Superior temporal gyrus (tissue), 1 donor: Measurements from ENCODE around the gene TMOD1.
"Not testable (repeated sequence)": the region's sequence is repeated elsewhere in the genome, so short reads cannot be mapped to it uniquely, and the experiment has no call there.

Source experiments
- DNase-seq: peaks from one replicate; pipeline ENCODE4 v3.0.0-alpha.2; 2016; ENCODE audit errors: extremely low spot score

The TMOD1 gene

DNA sequence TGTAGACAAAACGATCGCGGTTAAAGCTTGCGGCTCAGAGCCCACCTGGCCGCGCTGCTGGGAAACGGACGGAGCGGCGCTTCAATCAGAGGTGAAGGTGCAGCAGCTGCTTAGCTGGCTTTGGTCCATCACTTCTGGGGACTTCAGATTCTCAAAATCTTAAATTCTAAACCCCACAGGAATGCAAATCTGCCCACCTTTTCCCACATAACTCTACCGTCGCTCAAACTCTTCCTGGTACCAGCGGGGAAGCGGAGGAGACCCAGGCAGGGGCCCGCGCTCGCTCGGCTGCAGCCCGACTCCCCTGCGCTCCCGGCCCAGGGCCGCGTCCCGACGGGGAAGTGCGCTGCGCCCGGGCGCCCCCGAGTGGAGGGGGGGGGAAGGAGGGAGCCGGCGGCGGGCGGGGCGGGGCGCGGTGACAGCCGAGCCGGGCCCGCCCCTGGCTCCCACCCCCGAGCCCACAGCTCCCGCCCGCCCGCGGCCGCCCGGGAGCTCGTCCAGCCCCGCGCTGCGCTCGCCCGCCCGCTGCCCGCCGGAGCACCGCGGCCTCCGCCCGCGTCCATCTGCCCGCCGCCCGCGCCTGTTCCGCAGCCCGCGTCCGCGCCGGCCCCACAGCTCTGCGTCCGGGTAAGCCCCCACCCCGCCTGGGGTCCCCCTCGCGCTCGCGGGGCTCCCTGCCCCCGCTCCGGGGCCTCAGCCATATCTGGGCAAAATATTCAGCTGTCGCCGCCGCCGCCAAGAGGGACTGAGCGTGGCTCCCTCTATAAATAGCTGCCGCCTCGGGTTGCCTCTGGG is at the start of gene TMOD1:
TMOD1 (plus strand) TSS at position 490 of the 795 bp plus-strand sequence. CDS start 22,523 bp downstream, outside the sequence.
- DNase-seq, result peak; percentile 40

DNA sequence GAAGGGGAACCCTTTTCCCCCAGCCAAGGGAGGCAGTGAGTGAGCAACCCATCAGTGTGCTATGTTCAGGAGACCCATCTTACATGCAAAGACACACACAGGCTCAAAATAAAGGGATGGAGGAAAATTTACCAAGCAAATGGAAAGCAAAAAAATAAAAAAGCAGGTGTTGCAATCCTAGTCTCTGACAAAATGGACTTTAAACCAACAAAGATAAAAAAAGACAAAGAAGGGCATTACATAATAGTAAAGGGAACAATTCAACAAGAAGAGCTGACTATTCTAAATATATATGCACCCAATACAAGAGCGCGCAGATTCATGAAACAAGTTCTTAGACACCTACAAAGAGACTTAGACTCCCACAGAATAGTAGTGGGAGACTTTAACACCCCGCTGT is 47.9 kb upstream of the TMOD1 start:
- DNase-seq, result not testable (repeated sequence)

DNA sequence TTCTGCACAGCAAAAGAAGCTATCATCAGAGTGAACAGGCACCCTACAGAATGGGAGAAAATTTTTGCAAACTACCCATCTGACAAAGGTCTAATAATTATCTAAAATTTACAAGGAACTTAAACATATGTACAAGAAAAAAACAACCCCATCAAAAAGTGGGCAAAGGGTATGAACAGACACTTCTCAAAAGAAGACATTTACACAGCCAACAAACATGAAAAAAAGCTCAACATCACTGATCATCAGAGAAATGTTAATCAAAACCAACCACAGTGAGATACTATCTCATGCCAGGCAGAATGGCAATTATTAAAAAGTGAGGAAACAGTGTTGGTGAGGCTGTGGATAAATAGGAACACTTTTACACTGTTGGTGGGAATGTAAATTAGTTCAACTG is 44.6 kb upstream of the TMOD1 start:
- DNase-seq, result not testable (repeated sequence)

DNA sequence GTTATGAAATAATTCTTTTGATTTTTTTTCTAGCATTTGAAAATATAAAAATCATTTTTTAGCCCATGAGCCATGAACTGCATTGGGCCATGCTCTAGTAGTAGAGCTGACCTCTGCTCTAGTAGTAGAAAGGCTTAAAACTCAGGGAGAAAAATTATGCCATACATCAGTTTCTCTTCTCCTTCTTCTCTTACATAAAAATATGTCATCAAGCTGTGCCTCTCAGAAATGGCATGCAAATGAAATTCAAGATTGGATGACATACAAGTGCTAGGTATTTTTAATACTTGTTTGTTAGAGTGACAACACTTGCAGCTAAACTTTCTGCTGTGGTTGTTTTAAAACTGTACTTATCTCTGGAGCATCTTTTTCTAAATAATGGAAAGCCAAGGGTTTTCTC is 42.1 kb upstream of the TMOD1 start:
- no peak for DNase-seq

DNA sequence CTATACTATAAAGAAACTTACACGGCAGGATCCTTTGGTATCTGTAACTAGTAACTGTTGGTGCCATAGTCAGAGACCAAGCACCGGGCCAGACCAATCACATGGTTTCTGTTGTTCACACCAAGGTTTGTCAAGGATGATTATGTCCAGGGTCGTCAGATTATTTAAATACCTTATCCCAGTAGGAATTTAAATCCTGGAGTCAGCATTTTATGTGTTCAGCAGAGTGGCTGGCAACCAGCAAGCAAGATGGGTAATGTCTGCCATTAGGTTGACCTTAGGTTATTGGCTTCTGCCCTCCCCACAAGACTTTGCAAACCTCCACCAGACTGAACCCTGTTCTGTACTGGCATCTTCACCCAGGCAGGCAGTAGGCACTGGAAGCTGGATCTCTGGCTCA is 39.3 kb upstream of the TMOD1 start:
- DNase-seq, result no peak

DNA sequence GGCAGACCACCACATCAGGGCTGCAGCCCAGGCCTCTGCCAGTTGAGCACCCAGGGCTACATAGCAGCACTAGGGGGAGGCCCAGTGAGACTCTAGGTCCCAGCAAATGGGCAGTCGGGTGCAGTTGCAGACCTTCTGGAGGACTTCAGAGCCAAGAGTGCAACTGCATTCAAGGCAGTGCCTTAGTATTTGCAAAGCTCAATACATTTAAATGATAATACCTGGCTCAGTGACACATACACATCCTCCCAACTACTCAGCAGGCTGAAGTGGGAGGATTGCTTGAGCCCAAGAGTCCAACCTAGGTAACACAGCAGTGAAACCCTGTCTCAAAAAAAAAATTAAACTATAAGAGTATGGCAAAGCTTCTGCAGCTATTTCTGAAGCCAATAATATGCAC is 38.6 kb upstream of the TMOD1 start:
- no peak for DNase-seq

DNA sequence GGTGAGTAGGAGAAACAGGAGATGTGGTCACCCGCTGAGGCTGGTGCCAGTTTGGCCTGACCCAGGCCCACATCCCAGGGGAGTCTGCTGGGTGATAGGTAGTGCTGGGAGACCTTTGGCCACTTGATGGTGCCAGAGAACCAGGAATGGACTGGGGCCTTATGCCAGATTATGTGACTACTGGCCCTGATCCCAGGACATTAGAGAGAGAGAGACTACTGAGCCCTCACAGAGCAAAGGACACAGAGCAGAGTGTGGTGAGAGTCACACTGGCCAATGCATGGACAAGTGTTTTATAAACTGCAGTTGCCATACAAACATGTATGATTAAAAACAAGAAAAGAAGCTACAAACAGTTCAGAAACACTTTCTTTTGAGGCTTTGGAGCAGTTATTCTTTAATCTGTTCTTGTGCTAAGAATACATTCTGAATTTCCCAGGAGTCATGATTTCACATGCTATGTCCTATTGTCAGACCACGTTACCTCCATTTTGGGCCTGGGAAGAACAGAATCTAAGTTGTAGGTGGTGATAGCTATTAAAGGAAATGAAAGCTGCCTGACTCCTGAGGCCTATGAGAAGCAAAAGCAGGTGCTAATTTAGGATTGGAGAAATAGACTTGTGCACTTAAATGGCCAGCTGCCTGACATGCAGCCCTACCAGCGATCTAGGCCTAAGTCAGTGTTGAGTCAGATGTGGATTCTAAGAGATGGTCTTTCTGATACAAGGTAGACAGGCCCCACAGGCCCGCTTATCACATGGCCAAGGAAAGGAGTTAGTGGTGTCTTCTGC is 32.6 kb upstream of the TMOD1 start:
- peak; percentile 97 for DNase-seq

DNA sequence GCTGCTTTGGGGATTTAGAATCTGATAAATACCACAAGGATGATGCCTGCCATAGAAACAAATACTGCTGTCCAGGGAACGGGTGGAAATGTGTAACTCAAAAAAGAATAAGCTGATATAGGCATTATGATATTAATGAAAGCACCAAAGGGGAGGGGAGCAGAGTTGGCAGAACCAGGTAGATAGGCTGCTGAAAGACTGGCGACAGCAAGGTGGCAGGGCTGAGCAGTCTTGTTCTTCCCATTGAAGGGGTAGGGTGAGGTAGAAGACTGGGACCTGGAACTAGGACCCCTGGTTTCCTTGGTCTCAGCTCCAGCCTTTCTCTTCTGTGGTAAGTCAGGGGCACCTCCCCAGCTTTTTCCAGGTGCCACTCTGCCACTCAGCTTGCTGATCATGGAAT is 31.4 kb upstream of the TMOD1 start:
- DNase-seq, result no peak

DNA sequence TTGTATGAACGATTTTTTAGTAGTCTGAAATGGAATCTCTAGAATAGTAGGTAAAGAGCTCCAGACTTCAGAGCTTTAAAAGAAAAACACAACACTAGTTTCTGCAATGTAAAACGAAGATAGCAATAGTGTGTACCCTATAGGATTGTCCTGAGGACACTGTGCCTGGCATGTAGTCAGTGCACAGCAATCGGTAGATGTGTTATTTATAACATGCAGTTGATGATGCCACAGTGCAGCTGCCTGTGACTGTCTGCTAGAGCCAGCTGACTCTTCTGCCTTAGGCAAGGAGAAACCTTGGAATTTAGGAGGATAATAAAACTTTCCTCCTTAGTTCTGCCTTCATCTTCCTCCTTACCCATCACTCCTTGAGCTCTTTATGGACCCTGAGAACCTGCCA is 27.7 kb upstream of the TMOD1 start:
- DNase-seq, result peak; percentile 52

DNA sequence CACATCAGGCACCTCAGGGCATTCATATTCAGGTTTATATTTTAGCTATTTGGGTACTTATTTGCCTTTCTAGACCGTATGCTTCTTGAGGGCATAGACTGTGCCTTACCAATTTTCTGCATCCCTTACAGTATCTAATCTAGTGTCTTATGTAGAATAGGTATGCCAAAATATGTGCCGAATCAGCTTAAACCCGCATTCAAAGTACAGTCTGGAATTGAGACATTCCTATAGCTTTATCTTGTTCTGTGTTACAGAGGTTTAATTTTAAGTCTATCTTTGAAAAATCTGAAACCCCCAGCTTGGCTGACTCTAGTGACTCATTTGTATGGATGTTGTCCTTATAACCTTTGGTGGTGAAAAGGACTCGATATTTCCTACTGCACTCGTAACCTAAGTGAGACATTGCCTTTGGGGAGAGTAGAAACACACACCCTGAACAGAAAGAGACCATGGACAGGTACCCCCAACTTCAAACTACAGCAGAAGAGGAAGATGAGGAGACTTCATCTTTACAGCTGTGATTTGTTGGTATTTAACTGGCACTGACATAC is 27.0 kb upstream of the TMOD1 start:
- DNase-seq, result no peak

DNA sequence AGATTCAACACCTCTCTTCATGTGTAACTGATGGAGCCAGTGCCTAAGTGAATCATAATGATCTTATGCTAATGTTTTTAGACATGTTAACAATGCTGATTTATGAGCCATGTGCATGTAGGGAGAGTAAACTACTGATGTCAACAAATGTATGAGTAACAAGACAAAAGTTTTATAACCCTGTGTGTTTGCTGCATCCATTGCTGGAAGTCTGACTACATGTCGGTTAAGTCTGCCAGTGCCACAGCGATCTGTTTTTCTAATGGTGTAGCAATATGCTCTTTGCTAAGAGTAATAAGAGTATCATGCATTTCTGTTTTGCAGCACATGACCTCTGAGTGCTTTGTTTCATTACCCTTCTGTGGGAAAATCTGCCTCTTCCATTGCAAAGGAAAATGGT is 26.4 kb upstream of the TMOD1 start:
- no peak for DNase-seq

DNA sequence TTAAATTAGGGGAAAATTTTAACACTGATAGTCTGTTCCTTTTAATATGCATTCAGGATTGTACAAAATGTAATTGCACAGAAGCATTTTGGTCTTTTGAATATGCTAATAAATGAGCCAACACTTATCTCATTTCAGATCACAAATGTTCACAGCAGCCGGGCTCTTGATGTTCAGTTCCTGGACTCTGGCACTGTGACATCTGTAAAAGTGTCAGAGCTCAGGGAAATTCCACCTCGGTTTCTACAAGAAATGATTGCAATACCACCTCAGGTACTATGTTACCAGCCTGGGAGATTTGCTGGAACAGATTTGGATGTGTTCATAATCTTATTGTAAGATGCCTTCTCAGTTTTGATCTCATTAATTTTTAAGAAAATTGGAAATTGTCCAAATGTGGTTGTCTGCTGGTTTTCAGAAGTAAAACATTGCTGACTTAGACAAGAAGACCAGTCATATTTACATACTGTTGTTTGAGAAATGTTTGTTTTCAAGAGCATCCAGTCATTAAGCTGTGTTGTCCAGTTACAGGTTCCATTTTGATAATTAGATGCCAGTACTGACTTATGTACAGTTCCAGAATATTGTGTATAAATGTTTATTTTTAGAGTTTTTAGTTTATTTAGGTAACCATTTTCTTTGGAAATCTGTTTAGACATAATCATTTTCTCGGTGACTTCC is 23.0 kb upstream of the TMOD1 start:
- no peak for DNase-seq

DNA sequence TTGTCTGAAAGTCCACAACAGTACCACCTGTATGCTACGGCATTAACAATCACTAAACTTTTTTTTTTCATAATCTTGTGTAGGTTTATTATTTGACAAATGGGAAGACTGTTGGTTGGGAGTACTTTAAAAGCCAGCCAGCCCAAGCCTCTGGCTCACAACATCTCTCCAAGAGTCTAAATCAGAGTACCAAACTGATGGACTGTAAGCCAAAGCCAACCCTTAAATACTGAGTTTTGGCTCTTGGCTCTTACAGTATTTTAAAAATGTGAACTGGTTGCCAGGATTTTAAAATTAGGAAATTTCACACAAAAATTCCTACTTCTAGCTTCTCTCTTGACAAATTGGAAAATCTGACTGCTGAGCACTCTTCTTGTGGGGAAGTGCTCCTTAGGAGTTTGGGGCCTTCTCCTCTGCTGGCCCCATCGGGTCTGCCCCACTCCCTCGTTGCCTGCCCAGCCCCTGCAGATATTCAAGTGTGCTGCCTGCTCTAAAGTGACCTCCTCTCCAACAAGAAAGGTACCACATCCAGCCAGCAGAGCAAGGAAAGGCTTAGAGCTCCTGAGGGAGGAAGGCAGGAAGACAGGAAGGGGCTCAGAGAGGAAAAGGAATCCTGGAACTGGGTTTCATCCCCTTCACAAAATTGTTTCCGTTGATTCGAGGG is 21.8 kb upstream of the TMOD1 start:
- DNase-seq, result no peak

DNA sequence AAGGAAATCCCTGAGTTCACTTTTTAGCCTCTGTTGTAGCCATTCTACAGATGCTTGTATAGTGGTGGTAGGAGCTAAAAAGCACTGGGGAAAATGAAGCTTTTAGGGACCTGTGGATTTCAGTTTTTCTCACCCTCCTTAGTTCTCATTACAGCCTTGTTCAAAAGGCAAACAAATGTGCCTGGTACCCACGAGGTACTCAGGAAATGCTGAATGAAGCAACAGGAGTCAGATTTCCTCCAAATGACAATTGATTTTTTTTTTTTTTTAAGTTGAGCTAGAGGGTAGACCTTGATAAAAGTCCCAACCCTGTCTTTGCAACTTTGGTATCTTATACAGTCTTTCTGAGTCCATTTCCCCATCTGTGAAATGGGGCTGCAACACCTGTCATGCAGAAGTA is 21.3 kb upstream of the TMOD1 start:
- no peak for DNase-seq

DNA sequence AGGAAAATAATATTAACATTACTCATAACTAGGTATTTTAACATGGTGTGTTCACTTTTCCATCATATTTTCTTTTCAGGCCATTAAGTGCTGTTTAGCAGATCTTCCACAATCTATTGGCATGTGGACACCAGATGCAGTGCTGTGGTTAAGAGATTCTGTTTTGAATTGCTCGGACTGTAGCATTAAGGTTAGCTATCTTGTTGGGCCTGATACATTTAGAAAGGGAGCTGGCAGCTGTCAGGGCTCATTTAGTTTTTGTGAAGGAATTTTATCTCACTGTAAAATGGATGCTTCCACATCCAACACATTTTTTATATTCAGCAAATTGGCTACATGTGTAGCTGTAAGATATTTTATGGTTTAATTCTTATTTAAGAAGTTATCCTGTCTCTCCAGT is 20.7 kb upstream of the TMOD1 start:
- DNase-seq, result no peak

DNA sequence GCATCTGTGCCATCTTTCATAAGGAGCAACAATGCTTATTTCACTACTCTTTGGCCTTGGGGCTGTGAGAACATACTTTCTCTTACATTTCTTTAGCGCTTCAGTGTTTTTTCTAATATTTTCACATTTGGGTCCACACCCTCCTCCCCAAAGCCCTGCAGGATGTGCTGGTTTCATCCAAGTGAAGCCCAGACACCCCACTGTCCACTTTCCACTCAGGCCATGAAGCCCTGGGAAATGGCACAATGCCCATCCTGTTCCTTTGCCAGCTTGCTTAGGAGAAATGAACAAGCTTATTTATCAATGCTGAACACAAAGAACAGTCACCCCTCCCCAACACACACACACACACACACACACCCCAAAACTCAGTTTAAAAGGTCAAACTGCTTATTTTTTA is 17.3 kb upstream of the TMOD1 start:
- peak; percentile 84 for DNase-seq

DNA sequence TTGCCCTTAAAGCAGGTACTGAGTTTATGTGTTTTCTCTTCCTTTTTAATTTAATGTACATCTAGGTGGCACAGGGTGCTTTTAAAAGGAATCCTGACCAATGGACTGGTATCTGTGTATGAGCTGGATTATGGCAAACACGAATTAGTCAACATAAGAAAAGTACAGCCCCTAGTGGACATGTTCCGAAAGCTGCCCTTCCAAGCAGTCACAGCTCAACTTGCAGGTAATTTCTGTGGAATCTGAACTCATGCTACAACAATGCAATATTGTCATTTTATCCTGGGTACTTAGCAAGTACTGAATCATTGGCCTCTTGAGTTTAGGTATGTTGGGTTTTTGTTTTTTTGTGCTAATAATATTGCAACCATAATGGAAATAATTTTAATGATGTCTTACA is 14.4 kb upstream of the TMOD1 start:
- DNase-seq, result no peak

DNA sequence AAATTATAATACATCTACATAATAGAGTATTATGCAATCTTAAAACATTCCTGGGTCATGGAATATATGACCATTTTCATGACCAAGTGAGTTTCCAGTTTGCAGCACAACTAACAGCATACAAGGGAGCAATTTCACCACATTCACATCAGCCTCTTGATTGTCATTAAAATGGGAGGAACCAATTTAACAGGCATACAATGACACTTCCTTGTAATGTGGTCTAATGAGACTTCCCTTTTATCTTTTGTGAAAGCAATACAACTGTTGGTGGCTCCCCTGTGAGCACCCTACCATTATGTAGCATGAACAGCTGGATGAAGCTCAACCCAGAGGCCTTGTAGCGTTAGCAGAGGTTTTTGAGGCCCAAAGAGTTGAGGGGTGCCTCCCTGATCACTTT is 13.6 kb upstream of the TMOD1 start:
- DNase-seq, result no peak

DNA sequence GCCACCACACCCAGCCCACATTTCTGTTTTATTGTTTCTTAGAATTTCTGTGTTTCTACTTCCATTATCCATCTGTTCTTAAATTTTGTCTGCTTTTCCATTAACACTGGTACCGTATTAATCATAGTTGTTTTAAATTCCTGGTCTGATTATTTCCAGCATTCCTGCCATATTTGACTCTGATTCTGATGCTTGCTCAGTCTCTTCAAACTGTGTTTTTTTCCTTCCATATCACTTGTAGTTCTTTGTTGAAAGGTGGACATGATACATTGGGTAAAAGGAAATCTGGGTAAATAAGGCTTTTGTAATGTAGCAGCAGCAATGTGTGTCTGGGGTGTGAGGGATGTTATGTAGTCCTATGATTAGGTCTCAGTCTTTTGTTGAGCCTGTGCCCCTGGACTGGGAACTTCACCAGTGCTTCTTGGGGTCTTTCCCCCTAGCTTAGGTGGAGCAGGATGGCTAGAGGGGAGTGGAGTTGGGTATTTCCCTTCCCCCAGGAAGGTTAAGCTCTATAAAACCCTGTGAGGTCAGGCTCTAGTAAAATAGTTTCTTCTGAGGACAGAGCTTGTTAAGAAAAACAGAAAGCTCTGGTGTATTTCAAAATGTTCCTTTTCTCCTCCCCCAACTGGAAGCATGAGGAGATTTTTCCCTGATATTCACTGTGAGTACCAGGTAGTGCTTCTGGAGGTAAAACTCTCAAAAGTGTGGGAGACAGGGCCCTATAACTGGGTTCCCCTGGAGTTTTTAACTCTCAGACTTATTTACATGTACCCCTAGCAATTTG is 10.1 kb upstream of the TMOD1 start:
- DNase-seq, result no peak

DNA sequence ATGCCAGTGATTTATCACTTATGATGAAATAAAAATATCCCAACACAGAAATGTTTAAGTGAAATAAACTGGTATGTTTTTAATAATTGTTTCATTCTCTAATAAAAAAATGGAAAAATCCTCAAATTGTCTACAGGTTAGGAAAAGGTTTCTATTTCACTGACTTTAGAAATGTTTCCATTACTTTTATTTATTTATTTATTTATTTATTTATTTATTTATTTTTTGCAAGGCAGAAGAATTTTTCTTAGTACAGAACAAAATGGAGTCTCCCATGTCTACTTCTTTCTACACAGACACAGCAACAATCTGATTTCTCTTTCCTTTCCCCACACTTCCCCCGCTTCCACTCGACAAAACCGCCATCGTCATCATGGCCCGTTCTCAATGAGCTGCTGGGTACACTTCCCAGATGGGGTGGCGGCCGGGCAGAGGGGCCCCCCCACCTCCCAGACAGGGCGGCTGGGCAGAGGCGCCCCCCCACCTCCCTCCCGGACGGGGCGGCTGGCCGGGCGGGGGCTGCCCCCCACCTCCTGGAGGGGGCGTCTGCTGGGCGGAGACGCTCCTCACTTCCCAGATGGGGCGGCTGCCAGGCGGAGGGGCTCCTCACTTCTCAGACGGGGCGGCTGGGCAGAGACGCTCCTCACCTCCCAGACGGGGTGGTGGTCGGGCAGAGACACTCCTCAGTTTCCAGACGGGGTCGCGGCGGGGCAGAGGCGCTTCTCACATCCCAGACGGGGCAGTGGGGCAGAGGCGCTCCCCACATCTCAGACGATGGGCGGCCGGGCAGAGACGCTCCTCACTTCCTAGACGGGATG is 3.7 kb upstream of the TMOD1 start:
- not testable (repeated sequence) for DNase-seq
